ENCODE measurements around the gene CELF2.

CELF2 gene

GRCh38 chr10:11217521-11217920 is 199.8 kb downstream of the CELF2 start:
- no peak overlapping the region for H3K4me3 ChIP-seq (replicated peaks; ENCODE audit: low read depth, low read length)
- DNase-seq (ENCODE audit: low read depth): no peak
- no peak for TF ChIP-seq CTCF (IDR thresholded peaks at IDR 0.05; ENCODE audit: low read length, missing control alignments)

GRCh38 chr10:11218395-11218794 is 200.7 kb downstream of the CELF2 start:
- no peak overlapping the region for H3K4me3 ChIP-seq (replicated peaks; ENCODE audit: low read depth, low read length)
- no peak for TF ChIP-seq CTCF (IDR thresholded peaks at IDR 0.05; ENCODE audit: low read length, missing control alignments)
- DNase-seq (ENCODE audit: low read depth): no peak

GRCh38 chr10:11219431-11219830 is 201.8 kb downstream of the CELF2 start:
- DNase-seq (ENCODE audit: low read depth): no peak
- no peak for TF ChIP-seq CTCF (IDR thresholded peaks at IDR 0.05; ENCODE audit: low read length, missing control alignments)
- no peak overlapping the region for H3K4me3 ChIP-seq (replicated peaks; ENCODE audit: low read depth, low read length)

- DNase-seq (ENCODE audit: low read depth): no peak
- TF ChIP-seq CTCF (IDR thresholded peaks at IDR 0.05; ENCODE audit: low read length, missing control alignments): no peak
- no peak overlapping the region for H3K4me3 ChIP-seq (replicated peaks; ENCODE audit: low read depth, low read length)
Observed at GRCh38 chr10:11223081-11223480, 205.4 kb downstream of the CELF2 start.

GRCh38 chr10:11223507-11224140 is 206.0 kb downstream of the CELF2 start:
- H3K4me3 ChIP-seq (replicated peaks; ENCODE audit: low read depth, low read length): no peak overlapping the region
- DNase-seq (ENCODE audit: low read depth): no peak
- no peak for TF ChIP-seq CTCF (IDR thresholded peaks at IDR 0.05; ENCODE audit: low read length, missing control alignments)

- no peak overlapping the region for H3K4me3 ChIP-seq (replicated peaks; ENCODE audit: low read depth, low read length)
- no peak for DNase-seq (ENCODE audit: low read depth)
- no peak for TF ChIP-seq CTCF (IDR thresholded peaks at IDR 0.05; ENCODE audit: low read length, missing control alignments)
Observed at GRCh38 chr10:11224321-11224720, 206.6 kb downstream of the CELF2 start.

- no peak for DNase-seq (ENCODE audit: low read depth)
- TF ChIP-seq CTCF (IDR thresholded peaks at IDR 0.05; ENCODE audit: low read length, missing control alignments): no peak
- H3K4me3 ChIP-seq (replicated peaks; ENCODE audit: low read depth, low read length): no peak overlapping the region
Observed at GRCh38 chr10:11224792-11225416, 207.2 kb downstream of the CELF2 start.
